Putamen (tissue), 1 donor: ENCODE data around the gene BACH2.
A peak's percentile ranks its signal among the peaks of the same experiment; 100 is the strongest.

Experiments
- DNase-seq: peaks from one replicate; pipeline ENCODE4 v3.0.0-alpha.2; 2016; ENCODE audit warnings: low spot score

BACH2 gene

GRCh38 chr6:90095788-90096187 is 200.9 kb downstream of the BACH2 start:
- no peak for DNase-seq

- DNase-seq, result no peak
These were observed 201.5 kb downstream of the BACH2 start for GRCh38 chr6:90095145-90095544.

- DNase-seq, result no peak
These were observed 203.0 kb downstream of the BACH2 start for GRCh38 chr6:90093558-90094073.

GRCh38 chr6:90090866-90091265 is 205.8 kb downstream of the BACH2 start:
- DNase-seq, result no peak

GRCh38 chr6:90088009-90088408 is 208.6 kb downstream of the BACH2 start:
- no peak for DNase-seq

- DNase-seq, result no peak
These were observed 209.4 kb downstream of the BACH2 start for GRCh38 chr6:90087106-90087833.

- no peak for DNase-seq
These were observed 210.1 kb downstream of the BACH2 start for GRCh38 chr6:90086517-90086916.

GRCh38 chr6:90083891-90084290 is 212.8 kb downstream of the BACH2 start:
- DNase-seq, result no peak

- no peak for DNase-seq
These were observed 213.8 kb downstream of the BACH2 start for GRCh38 chr6:90082847-90083246.

GRCh38 chr6:90080876-90081481 is 215.7 kb downstream of the BACH2 start:
- DNase-seq, result no peak

- DNase-seq, result no peak
These were observed 216.8 kb downstream of the BACH2 start for GRCh38 chr6:90079560-90080490.

GRCh38 chr6:90078513-90079289 is 217.9 kb downstream of the BACH2 start:
- DNase-seq, result no peak

- DNase-seq, result no peak
These were observed 219.9 kb downstream of the BACH2 start for GRCh38 chr6:90076511-90077415.

- peak; percentile 88 for DNase-seq
These were observed 222.3 kb downstream of the BACH2 start for GRCh38 chr6:90074161-90074850.

GRCh38 chr6:90072935-90073464 is 223.6 kb downstream of the BACH2 start:
- no peak for DNase-seq

- DNase-seq, result no peak
These were observed 224.1 kb downstream of the BACH2 start for GRCh38 chr6:90072501-90072900.

- no peak for DNase-seq
These were observed 227.7 kb downstream of the BACH2 start for GRCh38 chr6:90068703-90069523.

- DNase-seq, result no peak
These were observed 228.4 kb downstream of the BACH2 start for GRCh38 chr6:90068264-90068663.

GRCh38 chr6:90066697-90067096 is 229.9 kb downstream of the BACH2 start:
- DNase-seq, result no peak
